HFFc6 (cell line): ENCODE results near the gene SYTL1. TPM values are rescaled to one million over a fixed set of nuclear protein-coding genes. Genes with fewer than 3 reads are reported as not detected.

Experiments used
- DNase-seq: peaks from one replicate; pipeline ENCODE4 v3.0.0-alpha.2; 2018
- H3K27ac Mint-ChIP-seq: 2 replicates; pipeline ENCODE4 v1.8.0; 2020; ENCODE audit warnings: mild to moderate bottlenecking, mixed read lengths
- H3K27me3 Mint-ChIP-seq: 2 replicates; pipeline ENCODE4 v1.8.0; 2021; ENCODE audit warnings: mild to moderate bottlenecking, moderate library complexity, mixed read lengths; ENCODE audit not compliant: insufficient read depth
- H3K36me3 Mint-ChIP-seq: 2 replicates; pipeline ENCODE4 v1.8.0; 2021; ENCODE audit warnings: low read depth, mixed read lengths
- H3K4me1 Mint-ChIP-seq: 2 replicates; pipeline ENCODE4 v1.8.0; 2020; ENCODE audit warnings: low read depth, mixed read lengths
- H3K4me3 Mint-ChIP-seq: 2 replicates; pipeline ENCODE4 v1.8.0; 2020; ENCODE audit warnings: mild to moderate bottlenecking, moderate library complexity, mixed read lengths
- H3K9me3 Mint-ChIP-seq: 2 replicates; pipeline ENCODE4 v1.8.0; 2020; ENCODE audit warnings: mild to moderate bottlenecking, mixed read lengths
- CTCF ChIP-seq: fragments of 200-600 bp; sonication (generic); IDR thresholded peaks from 2 replicates; pipeline ENCODE4 v1.5.0; 2021; ENCODE audit warnings: antibody characterized with exemption, mild to moderate bottlenecking
- total RNA-seq, 6 experiments: library from RNA; stranded (reverse); fragmentation: NEBNext Ultra II Directional; extraction: Animal tissue kit (Norgen Biotek cat#: 25700); gene quantifications; 2 replicates in 1 of 6; 3 replicates in 5 of 6; pipeline ENCODE4 v1.2.3, GENCODE V29; 2021

Gene SYTL1
- total RNA-seq, 6 experiments from 2014 or later = 0.08 to 0.45 TPM; not detected in 4

- Mint-ChIP-seq H3K27ac (peak overlapping the region; percentile 93), H3K4me3 (peak overlapping the region; percentile 89), H3K4me1 (peaks cover 36% of the 10 kb centered on the region), H3K36me3 (no peaks in the 10 kb centered on the region), H3K9me3 (no peaks in the 10 kb centered on the region), H3K27me3 (no peaks in the 10 kb centered on the region; the same call in 1 of the 2 replicates)
- TF ChIP-seq CTCF = no peak; the same call in 1 of the 2 replicates
- DNase-seq = peak; percentile 21
These were observed 49.8 kb downstream of the SYTL1 start for GRCh38 chr1:27391511-27392095.

- Mint-ChIP-seq H3K4me1 (peaks cover 36% of the 10 kb centered on the region), H3K9me3 (no peaks in the 10 kb centered on the region), H3K4me3 (peak within 1 kb of the TSS; percentile 93), H3K36me3 (no peaks in the 10 kb centered on the region), H3K27me3 (no peaks in the 10 kb centered on the region; the same call in 1 of the 2 replicates), H3K27ac (peak within 1 kb of the TSS; percentile 93)
- peak; percentile 87 for DNase-seq
- peak; percentile 70; the same call in 1 of the 2 replicates for TF ChIP-seq CTCF
These were observed 50.4 kb downstream of the SYTL1 start, which contains the start of gene GPR3 for GRCh38 chr1:27392096-27392777. Gene GPR3, plus strand, starts transcription at chr1:27392622. Its CDS starts 1,177 bp downstream, at chr1:27393799.

GRCh38 chr1:27392778-27393635 lies 51.2 kb downstream of the SYTL1 start:
- Mint-ChIP-seq H3K4me3 (peak overlapping the region; percentile 93), H3K4me1 (peaks cover 36% of the 10 kb centered on the region), H3K27ac (peak overlapping the region; percentile 89), H3K36me3 (no peaks in the 10 kb centered on the region), H3K27me3 (no peaks in the 10 kb centered on the region; the same call in 1 of the 2 replicates), H3K9me3 (no peaks in the 10 kb centered on the region)
- TF ChIP-seq CTCF = peak; percentile 31
- DNase-seq = no peak

GRCh38 chr1:27393641-27394281 lies 51.9 kb downstream of the SYTL1 start:
- peaks cover under 1% of the 10 kb centered on the region; the same call in 1 of the 2 replicates for H3K27me3 Mint-ChIP-seq
- no peaks in the 10 kb centered on the region for H3K36me3 Mint-ChIP-seq
- peak overlapping the region; percentile 93; the same call in 1 of the 2 replicates for H3K4me3 Mint-ChIP-seq
- H3K9me3 Mint-ChIP-seq = no peaks in the 10 kb centered on the region
- peak overlapping the region; percentile 89 for H3K27ac Mint-ChIP-seq
- TF ChIP-seq CTCF = no peak
- no peak for DNase-seq
- peaks cover 36% of the 10 kb centered on the region for H3K4me1 Mint-ChIP-seq

GRCh38 chr1:27394282-27394658 lies 52.4 kb downstream of the SYTL1 start:
- peaks cover 36% of the 10 kb centered on the region for H3K4me1 Mint-ChIP-seq
- H3K36me3 Mint-ChIP-seq = no peaks in the 10 kb centered on the region
- no peaks in the 10 kb centered on the region for H3K9me3 Mint-ChIP-seq
- no peak for TF ChIP-seq CTCF
- no peak for DNase-seq
- peaks cover 3% of the 10 kb centered on the region; the same call in 1 of the 2 replicates for H3K27me3 Mint-ChIP-seq
- no peak overlapping the region; the same call in 1 of the 2 replicates for H3K4me3 Mint-ChIP-seq
- H3K27ac Mint-ChIP-seq = peak overlapping the region; percentile 52
